Activated T-helper 1 cell treated with anti-CD3 and anti-CD28 coated beads, Interleukin-12 subunit alpha, Interleukin-12 subunit beta, Interleukin-2, Interleukin-4 antibody, amounts not matched to agents 30 ng/mL and 10 ng/mL and 1 ng/mL, durations not matched to agents 14 hours and 24 hours and 36 hours (primary cell): ENCODE data around the gene SLC7A7. TPM values are rescaled to one million over a fixed set of nuclear protein-coding genes. Genes with fewer than 3 reads are reported as not detected.
"Not testable (repeated sequence)": the region's sequence is repeated elsewhere in the genome, so short reads cannot be mapped to it uniquely, and the experiment has no call there.

Experiments
- DNase-seq: peaks from one replicate; pipeline ENCODE4 v3.0.0; 2021; ENCODE audit warnings: low spot score
- H3K27ac Mint-ChIP-seq: one replicate; pipeline ENCODE4 v1.8.0; 2021; ENCODE audit warnings: mild to moderate bottlenecking, mixed read lengths
- H3K27me3 Mint-ChIP-seq: one replicate; pipeline ENCODE4 v1.8.0; 2022; ENCODE audit warnings: mild to moderate bottlenecking, moderate library complexity, mixed read lengths; ENCODE audit not compliant: insufficient read depth
- H3K36me3 Mint-ChIP-seq: one replicate; pipeline ENCODE4 v1.8.0; 2021; ENCODE audit warnings: low read depth, mixed read lengths
- H3K4me1 Mint-ChIP-seq: one replicate; pipeline ENCODE4 v1.8.0; 2021; ENCODE audit warnings: low read depth, mixed read lengths
- H3K4me3 Mint-ChIP-seq: one replicate; pipeline ENCODE4 v1.8.0; 2021; ENCODE audit warnings: mild to moderate bottlenecking, moderate library complexity, mixed read lengths
- H3K9me3 Mint-ChIP-seq: one replicate; pipeline ENCODE4 v1.8.0; 2021; ENCODE audit warnings: mixed read lengths
- intact Hi-C: fragments of 100-400 bp; cut with micrococcal nuclease; formaldehyde crosslinking; loops from one replicate; pipeline ENCODE4 v1.15.1; 2024
- total RNA-seq: library from RNA; stranded (reverse); gene quantifications from 2 replicates; pipeline ENCODE4 v1.2.3, GENCODE V29; 2022

The SLC7A7 gene
- total RNA-seq, 1 donor from 2014 or later: not detected

- Mint-ChIP-seq H3K27me3 (peaks cover 15% of the 10 kb centered on the region), H3K4me1 (no peaks in the 10 kb centered on the region), H3K9me3 (no peaks in the 10 kb centered on the region), H3K27ac (no peak overlapping the region), H3K4me3 (no peak overlapping the region), H3K36me3 (no peaks in the 10 kb centered on the region)
- intact Hi-C loops: no loop called here
- DNase-seq: no peak
These were observed 12.2 kb downstream of the SLC7A7 start for GRCh38 chr14:22802860-22803686.

- Mint-ChIP-seq H3K9me3 (no peaks in the 10 kb centered on the region), H3K4me1 (no peaks in the 10 kb centered on the region), H3K36me3 (no peaks in the 10 kb centered on the region), H3K27me3 (peaks cover 16% of the 10 kb centered on the region), H3K4me3 (no peak overlapping the region), H3K27ac (no peak overlapping the region)
- intact Hi-C loops: no loop called here
- DNase-seq: no peak
These were observed 13.5 kb downstream of the SLC7A7 start for GRCh38 chr14:22801716-22802115.

GRCh38 chr14:22800346-22800745 lies 14.9 kb downstream of the SLC7A7 start:
- Mint-ChIP-seq H3K4me1 (no peaks in the 10 kb centered on the region), H3K36me3 (no peaks in the 10 kb centered on the region), H3K27ac (no peak overlapping the region), H3K27me3 (peaks cover 23% of the 10 kb centered on the region), H3K9me3 (no peaks in the 10 kb centered on the region), H3K4me3 (no peak overlapping the region)
- DNase-seq: no peak
- intact Hi-C loops: no loop called here

GRCh38 chr14:22798528-22798927 lies 16.7 kb downstream of the SLC7A7 start:
- H3K27me3 Mint-ChIP-seq: peaks cover 16% of the 10 kb centered on the region
- DNase-seq: no peak
- intact Hi-C loops: no loop called here
- H3K9me3 Mint-ChIP-seq: no peaks in the 10 kb centered on the region
- no peaks in the 10 kb centered on the region for H3K4me1 Mint-ChIP-seq
- H3K27ac Mint-ChIP-seq: no peak overlapping the region
- no peaks in the 10 kb centered on the region for H3K36me3 Mint-ChIP-seq
- no peak overlapping the region for H3K4me3 Mint-ChIP-seq

GRCh38 chr14:22797017-22797917 lies 18.0 kb downstream of the SLC7A7 start:
- DNase-seq: no peak
- Mint-ChIP-seq H3K27me3 (peaks cover 11% of the 10 kb centered on the region), H3K4me1 (no peaks in the 10 kb centered on the region), H3K27ac (no peak overlapping the region), H3K9me3 (no peaks in the 10 kb centered on the region), H3K36me3 (no peaks in the 10 kb centered on the region), H3K4me3 (no peak overlapping the region)
- intact Hi-C loops: no loop called here

GRCh38 chr14:22796087-22796707 lies 19.0 kb downstream of the SLC7A7 start:
- peaks cover 11% of the 10 kb centered on the region for H3K27me3 Mint-ChIP-seq
- no peak overlapping the region for H3K4me3 Mint-ChIP-seq
- no peaks in the 10 kb centered on the region for H3K36me3 Mint-ChIP-seq
- no peaks in the 10 kb centered on the region for H3K4me1 Mint-ChIP-seq
- intact Hi-C loops: no loop called here
- H3K9me3 Mint-ChIP-seq: no peaks in the 10 kb centered on the region
- no peak overlapping the region for H3K27ac Mint-ChIP-seq
- no peak for DNase-seq

- Mint-ChIP-seq H3K9me3 (no peaks in the 10 kb centered on the region), H3K4me1 (no peaks in the 10 kb centered on the region), H3K27me3 (peaks cover 10% of the 10 kb centered on the region), H3K27ac (no peak overlapping the region), H3K4me3 (no peak overlapping the region), H3K36me3 (no peaks in the 10 kb centered on the region)
- intact Hi-C loops: no loop called here
- DNase-seq: no peak
These were observed 20.7 kb downstream of the SLC7A7 start for GRCh38 chr14:22794551-22794951.

GRCh38 chr14:22793976-22794375 lies 21.3 kb downstream of the SLC7A7 start:
- H3K4me3 Mint-ChIP-seq: no peak overlapping the region
- no peaks in the 10 kb centered on the region for H3K4me1 Mint-ChIP-seq
- H3K27me3 Mint-ChIP-seq: peaks cover 10% of the 10 kb centered on the region
- H3K36me3 Mint-ChIP-seq: no peaks in the 10 kb centered on the region
- H3K27ac Mint-ChIP-seq: no peak overlapping the region
- intact Hi-C loops: no loop called here
- no peaks in the 10 kb centered on the region for H3K9me3 Mint-ChIP-seq
- DNase-seq: no peak

GRCh38 chr14:22793550-22793949 lies 21.7 kb downstream of the SLC7A7 start:
- H3K36me3 Mint-ChIP-seq, H3K9me3 Mint-ChIP-seq, H3K4me1 Mint-ChIP-seq, intact Hi-C loops, DNase-seq, H3K27me3 Mint-ChIP-seq, H3K4me3 Mint-ChIP-seq, H3K27ac Mint-ChIP-seq: not testable (repeated sequence)

GRCh38 chr14:22792158-22792557 lies 23.1 kb downstream of the SLC7A7 start:
- Mint-ChIP-seq H3K27me3 (peaks cover 10% of the 10 kb centered on the region), H3K9me3 (no peaks in the 10 kb centered on the region), H3K4me3 (no peak overlapping the region), H3K27ac (no peak overlapping the region), H3K4me1 (no peaks in the 10 kb centered on the region), H3K36me3 (no peaks in the 10 kb centered on the region)
- DNase-seq: no peak
- intact Hi-C loops: no loop called here

GRCh38 chr14:22791301-22791700 lies 23.9 kb downstream of the SLC7A7 start:
- DNase-seq: no peak
- no peaks in the 10 kb centered on the region for H3K36me3 Mint-ChIP-seq
- intact Hi-C loops: no loop called here
- H3K9me3 Mint-ChIP-seq: no peaks in the 10 kb centered on the region
- H3K27ac Mint-ChIP-seq: no peak overlapping the region
- H3K4me3 Mint-ChIP-seq: no peak overlapping the region
- H3K4me1 Mint-ChIP-seq: no peaks in the 10 kb centered on the region
- peaks cover 5% of the 10 kb centered on the region for H3K27me3 Mint-ChIP-seq

- H3K27ac Mint-ChIP-seq: no peak overlapping the region
- intact Hi-C loops: no loop called here
- H3K9me3 Mint-ChIP-seq: no peaks in the 10 kb centered on the region
- no peak overlapping the region for H3K4me3 Mint-ChIP-seq
- H3K27me3 Mint-ChIP-seq: no peaks in the 10 kb centered on the region
- H3K36me3 Mint-ChIP-seq: no peaks in the 10 kb centered on the region
- no peak for DNase-seq
- no peaks in the 10 kb centered on the region for H3K4me1 Mint-ChIP-seq
These were observed 28.6 kb downstream of the SLC7A7 start for GRCh38 chr14:22786685-22787084.
